Measurements from ENCODE around the gene TAOK1. TPM values are rescaled to one million over a fixed set of nuclear protein-coding genes. Genes with fewer than 3 reads are reported as not detected.

Gene TAOK1
- total RNA-seq, 2 donors from 2014 or later, result 21.0 to 34.9 TPM

DNA sequence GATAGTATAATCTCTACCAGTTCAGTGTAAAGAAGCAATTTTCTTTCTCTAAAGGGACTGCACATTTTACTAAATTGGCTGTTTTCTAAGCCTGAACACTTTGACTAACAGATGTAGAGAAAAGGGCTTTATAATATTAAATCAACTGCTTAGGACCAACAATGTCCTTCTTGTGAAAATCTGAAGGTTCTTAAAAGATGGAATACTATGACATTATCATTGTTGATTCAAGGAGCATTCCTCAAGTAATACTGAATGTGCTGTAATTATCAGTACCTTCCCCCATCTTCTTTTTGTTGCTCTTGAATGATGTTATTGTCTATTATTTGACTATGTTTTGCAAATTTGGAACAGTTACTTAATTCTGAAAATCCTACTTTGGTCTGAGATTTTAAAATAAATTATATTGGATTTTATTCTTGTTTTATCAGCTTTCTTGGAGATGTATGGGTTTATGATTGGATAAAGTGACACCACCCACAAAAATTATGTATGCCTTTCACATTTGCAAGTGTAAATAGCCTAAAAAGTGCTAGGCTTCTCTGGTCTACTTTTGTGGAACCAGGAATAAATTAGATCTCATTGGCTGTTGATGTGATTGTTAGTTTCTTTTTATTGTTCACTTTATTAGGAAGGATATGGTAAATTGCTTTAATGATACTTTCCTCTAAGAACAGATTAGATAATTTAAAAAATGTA, 53.0 kb downstream of the TAOK1 start:
- DNase-seq (no peak), ATAC-seq (no peak)
- Histone ChIP-seq H3K4me3 (no peak overlapping the region), H3K36me3 (replicated peaks in 1 of 2; ENCODE audit: insufficient read depth in 1 of 2, low read depth in 2 of 2) (no peaks in the 10 kb centered on the region), H3K27me3 (no peaks in the 10 kb centered on the region), H3K9me3 (no peaks in the 10 kb centered on the region), H3K4me1 (peaks cover 10% of the 10 kb centered on the region), H3K27ac (no peak overlapping the region)
- intact Hi-C loops (cut with DNase I), result no loop called here
- TF ChIP-seq CTCF (IDR thresholded peaks at IDR 0.05), result no peak
- no peak for TF ChIP-seq POLR2A (IDR thresholded peaks at IDR 0.05)

GRCh38 chr17:29444589-29444988, 54.4 kb downstream of the TAOK1 start:
- ATAC-seq, result peak; percentile 27
- intact Hi-C loops (cut with DNase I), result no loop called here
- H3K27ac ChIP-seq, result no peak overlapping the region
- no peaks in the 10 kb centered on the region for H3K36me3 ChIP-seq (replicated peaks in 1 of 2; ENCODE audit: insufficient read depth in 1 of 2, low read depth in 2 of 2)
- no peak for DNase-seq
- H3K4me1 ChIP-seq, result peaks cover 12% of the 10 kb centered on the region
- no peak overlapping the region for H3K4me3 ChIP-seq
- H3K9me3 ChIP-seq, result no peaks in the 10 kb centered on the region
- H3K27me3 ChIP-seq, result no peaks in the 10 kb centered on the region
- TF ChIP-seq POLR2A (IDR thresholded peaks at IDR 0.05), result no peak
- no peak for TF ChIP-seq CTCF (IDR thresholded peaks at IDR 0.05)

- TF ChIP-seq POLR2A (IDR thresholded peaks at IDR 0.05) (no peak), CTCF (IDR thresholded peaks at IDR 0.05) (no peak)
- no peak overlapping the region for H3K27ac ChIP-seq
- no peaks in the 10 kb centered on the region for H3K9me3 ChIP-seq
- H3K27me3 ChIP-seq, result no peaks in the 10 kb centered on the region
- no peak for ATAC-seq
- no peaks in the 10 kb centered on the region for H3K36me3 ChIP-seq (replicated peaks in 1 of 2; ENCODE audit: insufficient read depth in 1 of 2, low read depth in 2 of 2)
- intact Hi-C loops (cut with DNase I), result no loop called here
- peaks cover 25% of the 10 kb centered on the region for H3K4me1 ChIP-seq
- no peak overlapping the region for H3K4me3 ChIP-seq
- no peak for DNase-seq
These were observed 55.7 kb downstream of the TAOK1 start for GRCh38 chr17:29445844-29446243.

DNA sequence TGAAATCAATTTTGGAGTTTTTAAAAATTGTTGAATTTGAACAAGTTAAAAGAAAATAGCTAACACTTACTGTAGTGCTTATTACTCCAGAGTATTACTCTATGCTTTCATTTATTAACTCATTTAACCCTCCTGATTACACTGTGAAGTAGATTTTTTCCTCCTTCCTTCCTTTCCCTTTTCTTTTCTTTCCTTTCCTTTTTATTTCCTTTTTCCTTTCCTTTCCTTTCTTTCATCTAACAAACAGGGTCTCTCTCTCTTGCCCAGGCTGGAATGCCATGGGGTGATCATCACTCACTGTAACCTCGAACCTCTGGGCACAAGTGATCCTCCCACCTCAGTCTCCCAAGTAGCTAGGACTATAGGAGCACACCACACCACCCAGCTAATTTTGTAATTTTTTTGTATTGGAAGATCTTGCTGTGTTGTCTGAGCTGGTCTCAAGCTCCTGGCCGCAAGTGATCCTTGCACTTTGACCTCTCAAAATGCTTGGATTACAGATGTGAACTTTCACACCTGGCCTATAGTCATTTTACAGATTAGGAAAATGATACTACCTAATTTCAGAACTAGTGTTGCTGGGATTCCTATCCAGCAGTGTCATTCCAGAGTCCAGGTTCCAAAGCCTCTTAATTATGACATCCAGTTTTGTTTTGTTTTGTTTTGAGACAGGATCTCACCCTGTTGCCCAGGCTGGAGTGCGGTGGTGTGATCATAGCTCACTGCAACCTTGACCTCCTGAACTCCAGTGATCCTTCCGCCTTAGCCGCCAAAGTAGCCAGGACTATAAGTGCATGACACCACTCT, 59.9 kb downstream of the TAOK1 start:
- 52 to 64% methylated on average over 5 of the region's 5 CpGs for WGBS, 2 donors
- Histone ChIP-seq H3K36me3 (replicated peaks in 1 of 2; ENCODE audit: insufficient read depth in 1 of 2, low read depth in 2 of 2) (peaks cover 0 to 3% of the 10 kb centered on the region in 2 donors), H3K4me1 (peaks cover 19% of the 10 kb centered on the region), H3K9me3 (no peaks in the 10 kb centered on the region), H3K27me3 (no peaks in the 10 kb centered on the region), H3K4me3 (no peak overlapping the region), H3K27ac (peak overlapping the region in 1 of 4 donors; percentile 18)
- intact Hi-C loops (cut with DNase I), result no loop called here
- peak; percentile 59 for ATAC-seq
- TF ChIP-seq POLR2A (IDR thresholded peaks at IDR 0.05) (no peak), CTCF (IDR thresholded peaks at IDR 0.05) (no peak)
- peak in 1 of 4 donors; percentile 9 for DNase-seq
